Mesenchymal stem cell (in vitro differentiated cells and primary cell): ENCODE results near the gene GGPS1. TPM values are rescaled to one million over a fixed set of nuclear protein-coding genes. Genes with fewer than 3 reads are reported as not detected.

ENCODE experiments used
- DNase-seq: peaks from one replicate; pipeline ENCODE4 v3.0.0-alpha.2; 2013
- H2AFZ ChIP-seq: one replicate; pipeline ENCODE4 v1.6.1; 2013; ENCODE audit warnings: low read depth, mild to moderate bottlenecking, control low read depth, inconsistent platforms, low read length, moderate library complexity
- H2AK5ac ChIP-seq: 2 replicates; pipeline ENCODE4 v1.6.1; 2013; ENCODE audit warnings: low read length, moderate library complexity, mild to moderate bottlenecking, inconsistent platforms; ENCODE audit not compliant: severe bottlenecking
- H2BK120ac ChIP-seq: one replicate; pipeline ENCODE4 v1.6.1; 2013; ENCODE audit warnings: low read depth, mild to moderate bottlenecking, inconsistent platforms, low read length, moderate library complexity
- H2BK12ac ChIP-seq, 2 experiments: one replicate each; pipeline ENCODE4 v1.6.1; 2013; ENCODE audit warnings: inconsistent platforms in 2 of 2, low read length in 2 of 2, mild to moderate bottlenecking in 2 of 2, moderate library complexity in 2 of 2, control low read depth in 1 of 2
- H2BK15ac ChIP-seq: one replicate; pipeline ENCODE4 v1.6.1; 2013; ENCODE audit warnings: mild to moderate bottlenecking, low read depth, inconsistent platforms; ENCODE audit not compliant: poor library complexity, severe bottlenecking
- H2BK5ac ChIP-seq: 2 replicates; pipeline ENCODE4 v1.6.1; 2013; ENCODE audit warnings: low read depth, mild to moderate bottlenecking, low read length, control low read depth, inconsistent platforms; ENCODE audit not compliant: poor library complexity, severe bottlenecking
- H3K14ac ChIP-seq, 2 experiments: one replicate each; pipeline ENCODE4 v1.6.1; 2013; ENCODE audit warnings: inconsistent platforms in 2 of 2, low read length in 2 of 2, control low read depth in 1 of 2, mild to moderate bottlenecking in 1 of 2, moderate library complexity in 1 of 2
- H3K18ac ChIP-seq, 2 experiments: one replicate each; pipeline ENCODE4 v1.6.1; 2013; ENCODE audit warnings: inconsistent platforms in 2 of 2, low read length in 2 of 2, control low read depth in 1 of 2, low read depth in 1 of 2, mild to moderate bottlenecking in 1 of 2
- H3K23ac ChIP-seq, 2 experiments: one replicate each; pipeline ENCODE4 v1.6.1; 2013; ENCODE audit warnings: inconsistent platforms in 2 of 2, low read length in 2 of 2, mild to moderate bottlenecking in 2 of 2, moderate library complexity in 2 of 2, control low read depth in 1 of 2
- H3K27ac ChIP-seq: 2 replicates; pipeline ENCODE4 v1.5.1; 2013; ENCODE audit warnings: mild to moderate bottlenecking, moderate library complexity, low read length, control low read depth, inconsistent platforms; ENCODE audit not compliant: poor library complexity, severe bottlenecking
- H3K27me3 ChIP-seq, 2 experiments: 2 replicates each; pipeline versions ENCODE4 v1.6.1 to v1.7.0; 2013; ENCODE audit warnings: low read length in 2 of 2, mild to moderate bottlenecking in 2 of 2, moderate library complexity in 2 of 2, control low read depth in 1 of 2, inconsistent platforms in 1 of 2; ENCODE audit not compliant: control insufficient read depth in 1 of 2, insufficient read depth in 1 of 2
- H3K36me3 ChIP-seq, 2 experiments: 2 replicates each; pipeline versions ENCODE4 v1.6.1 to v1.7.0; 2013; ENCODE audit warnings: low read length in 2 of 2, control low read depth in 1 of 2, inconsistent platforms in 1 of 2, low read depth in 1 of 2, mild to moderate bottlenecking in 1 of 2; ENCODE audit not compliant: insufficient read depth in 2 of 2, control insufficient read depth in 1 of 2
- H3K4ac ChIP-seq, 2 experiments: one replicate each; pipeline ENCODE4 v1.6.1; 2013; ENCODE audit warnings: inconsistent platforms in 2 of 2, low read length in 2 of 2, mild to moderate bottlenecking in 2 of 2, moderate library complexity in 2 of 2, control low read depth in 1 of 2, low read depth in 1 of 2
- H3K4me1 ChIP-seq: 2 replicates; pipeline ENCODE4 v1.6.1; 2013; ENCODE audit warnings: low read depth, low read length, control low read depth; ENCODE audit not compliant: control insufficient read depth, insufficient read depth
- H3K4me2 ChIP-seq: 2 replicates; pipeline ENCODE4 v1.6.1; 2013; ENCODE audit warnings: low read length, mild to moderate bottlenecking, inconsistent platforms; ENCODE audit not compliant: poor library complexity, severe bottlenecking
- H3K4me3 ChIP-seq, 2 experiments: 2 replicates each; pipeline versions ENCODE4 v1.5.1 to v1.7.0; 2013; ENCODE audit warnings: low read length in 2 of 2, mild to moderate bottlenecking in 2 of 2, control low read depth in 1 of 2, low read depth in 1 of 2; ENCODE audit not compliant: insufficient read depth in 1 of 2
- H3K79me1 ChIP-seq: replicated peaks from 2 replicates; pipeline ENCODE4 v1.6.1; 2013; ENCODE audit warnings: mild to moderate bottlenecking, control low read depth, low read length, inconsistent platforms; ENCODE audit not compliant: poor library complexity, severe bottlenecking
- H3K9ac ChIP-seq: 2 replicates; pipeline ENCODE4 v1.7.0; 2013; ENCODE audit warnings: mild to moderate bottlenecking, low read length, moderate library complexity
- H3K9me3 ChIP-seq: 2 replicates; pipeline ENCODE4 v1.7.0; 2013; ENCODE audit warnings: mild to moderate bottlenecking, low read length; ENCODE audit not compliant: control insufficient read depth
- H4K8ac ChIP-seq: one replicate; pipeline ENCODE4 v1.6.1; 2013; ENCODE audit warnings: inconsistent platforms, mild to moderate bottlenecking, low read length, moderate library complexity
- H4K91ac ChIP-seq: one replicate; pipeline ENCODE4 v1.6.1; 2013; ENCODE audit warnings: mild to moderate bottlenecking, low read length, inconsistent platforms
- WGBS: methylation state at CpG from one replicate; pipeline ENCODE4 v1.1.7; 2013; ENCODE audit warnings: mixed read lengths; 5-methylcytosine and 5-hydroxymethylcytosine counted together
- polyA plus RNA-seq, 2 experiments: library from polyadenylated mRNA; stranded (reverse); fragments of 200-250 nt; gene quantifications; one replicate each; pipeline ENCODE4 v1.2.3, GENCODE V29; 2013

Gene GGPS1
- polyA plus RNA-seq (2013, experiment 1 of 2), result 35.1 TPM
- 36.4 TPM for polyA plus RNA-seq (2013, experiment 2 of 2)

- Histone ChIP-seq H2BK15ac (peak within 1 kb of the TSS; percentile 89), H3K23ac (peak within 1 kb of the TSS in 1 of 2 experiments; percentile 50), H2BK5ac (peak within 1 kb of the TSS; percentile 53), H3K27me3 (no peaks in the 10 kb centered on the region), H4K8ac (peak within 1 kb of the TSS; percentile 89), H3K36me3 (peaks cover 3 to 4% of the 10 kb centered on the region in 2 experiments), H3K27ac (peak within 1 kb of the TSS; percentile 99), H3K9ac (peak within 1 kb of the TSS; percentile 99), H3K4me2 (peak within 1 kb of the TSS; percentile 93), H3K18ac (peak within 1 kb of the TSS; percentile 78 to 99), H3K4me1 (peaks cover 3% of the 10 kb centered on the region), H3K9me3 (no peaks in the 10 kb centered on the region), H3K4me3 (peak within 1 kb of the TSS; percentile 95 to 96), H2AFZ (no peak within 1 kb of the TSS), H3K4ac (peak within 1 kb of the TSS; percentile 79 to 87), H4K91ac (peak within 1 kb of the TSS; percentile 80), H3K14ac (peak within 1 kb of the TSS; percentile 35 to 74), H3K79me1 (no peaks in the 10 kb centered on the region), H2AK5ac (peak within 1 kb of the TSS; percentile 84), H2BK120ac (peak within 1 kb of the TSS; percentile 91), H2BK12ac (peak within 1 kb of the TSS; percentile 24 to 45)
- under 1% methylated on average over 54 of the region's 54 CpGs for WGBS
- DNase-seq, result peak; percentile 100
These were observed at the start of gene GGPS1 for GRCh38 chr1:235328271-235329138. TSS of gene GGPS1 (plus strand) at chr1:235328570. CDS start at chr1:235335265, 6,695 bp downstream.

GRCh38 chr1:235278915-235279292 lies 49.5 kb upstream of the GGPS1 start:
- Histone ChIP-seq H3K4me2 (no peak overlapping the region), H3K4me1 (peaks cover 13% of the 10 kb centered on the region), H2AFZ (no peak overlapping the region), H3K36me3 (peaks cover 0 to 3% of the 10 kb centered on the region in 2 experiments), H3K79me1 (peaks cover 6% of the 10 kb centered on the region), H3K23ac (no peak overlapping the region), H4K91ac (no peak overlapping the region), H4K8ac (no peak overlapping the region), H3K4me3 (no peak overlapping the region), H2BK5ac (no peak overlapping the region), H3K14ac (no peak overlapping the region), H3K27me3 (no peaks in the 10 kb centered on the region), H3K9ac (no peak overlapping the region), H3K27ac (no peak overlapping the region), H2BK12ac (no peak overlapping the region), H3K4ac (peak overlapping the region in 1 of 2 experiments; percentile 15), H3K9me3 (no peaks in the 10 kb centered on the region), H2BK15ac (no peak overlapping the region), H3K18ac (no peak overlapping the region), H2BK120ac (no peak overlapping the region), H2AK5ac (no peak overlapping the region)
- WGBS, result 88% methylated on average over 4 of the region's 5 CpGs
- no peak for DNase-seq

GRCh38 chr1:235279694-235280093 lies 48.7 kb upstream of the GGPS1 start:
- Histone ChIP-seq H2AK5ac (no peak overlapping the region), H2BK5ac (no peak overlapping the region), H3K4me2 (no peak overlapping the region), H3K14ac (no peak overlapping the region), H2BK12ac (no peak overlapping the region), H3K23ac (no peak overlapping the region), H3K9ac (no peak overlapping the region), H2BK120ac (no peak overlapping the region), H3K27ac (no peak overlapping the region), H3K4ac (no peak overlapping the region), H3K9me3 (no peaks in the 10 kb centered on the region), H3K4me3 (no peak overlapping the region), H2AFZ (no peak overlapping the region), H3K18ac (no peak overlapping the region), H3K4me1 (peaks cover 13% of the 10 kb centered on the region), H3K36me3 (peaks cover 0 to 3% of the 10 kb centered on the region in 2 experiments), H3K27me3 (no peaks in the 10 kb centered on the region), H3K79me1 (peaks cover 6% of the 10 kb centered on the region), H2BK15ac (no peak overlapping the region), H4K8ac (no peak overlapping the region), H4K91ac (no peak overlapping the region)
- WGBS, result 99% methylated on average over 5 of the region's 5 CpGs
- DNase-seq, result no peak

GRCh38 chr1:235280467-235280866 lies 47.9 kb upstream of the GGPS1 start:
- no peak overlapping the region for H2BK120ac ChIP-seq
- H3K79me1 ChIP-seq, result peaks cover 5% of the 10 kb centered on the region
- no peak overlapping the region for H2BK12ac ChIP-seq
- 98% methylated on average over 14 of the region's 15 CpGs for WGBS
- H3K9ac ChIP-seq, result no peak overlapping the region
- peaks cover 0 to 3% of the 10 kb centered on the region in 2 experiments for H3K36me3 ChIP-seq
- no peaks in the 10 kb centered on the region for H3K27me3 ChIP-seq
- peaks cover 12% of the 10 kb centered on the region for H3K4me1 ChIP-seq
- H3K9me3 ChIP-seq, result no peaks in the 10 kb centered on the region
- H3K4me3 ChIP-seq, result no peak overlapping the region
- peak overlapping the region in 1 of 2 experiments; percentile 49 for H3K18ac ChIP-seq
- no peak overlapping the region for H2BK5ac ChIP-seq
- H3K4ac ChIP-seq, result no peak overlapping the region
- H3K14ac ChIP-seq, result peak overlapping the region in 1 of 2 experiments; percentile 51
- no peak overlapping the region for H2AFZ ChIP-seq
- no peak overlapping the region for H4K91ac ChIP-seq
- H3K23ac ChIP-seq, result peak overlapping the region in 1 of 2 experiments; percentile 97
- no peak overlapping the region for H3K4me2 ChIP-seq
- no peak overlapping the region for H4K8ac ChIP-seq
- no peak overlapping the region for H2AK5ac ChIP-seq
- H3K27ac ChIP-seq, result no peak overlapping the region
- H2BK15ac ChIP-seq, result no peak overlapping the region
- DNase-seq, result no peak
